WERI-Rb-1 (cell line): ENCODE measurements around the gene CLEC4C.

ENCODE experiments used
- DNase-seq: peaks from one replicate; pipeline ENCODE4 v3.0.0-alpha.2; 2020
- H3K27ac ChIP-seq: fragments of 250-450 bp; sonication (Bioruptor Pico); 2 replicates; pipeline ENCODE4 v1.5.1; 2020; ENCODE audit warnings: mild to moderate bottlenecking, moderate library complexity
- H3K27me3 ChIP-seq: fragments of 250-450 bp; sonication (Bioruptor Pico); 2 replicates; pipeline ENCODE4 v1.5.1; 2021; ENCODE audit warnings: mild to moderate bottlenecking, low read depth, moderate library complexity; ENCODE audit not compliant: insufficient read depth, severe bottlenecking
- H3K36me3 ChIP-seq: fragments of 250-450 bp; sonication (Bioruptor Pico); 2 replicates; pipeline ENCODE4 v1.5.1; 2020; ENCODE audit warnings: mild to moderate bottlenecking, moderate library complexity
- H3K4me3 ChIP-seq: 2 replicates; pipeline ENCODE4 v1.5.1; 2011; ENCODE audit warnings: low read depth, mild to moderate bottlenecking, control low read depth, low read length
- H3K9me3 ChIP-seq: fragments of 250-450 bp; sonication (Bioruptor Pico); 2 replicates; pipeline ENCODE4 v1.5.1; 2021; ENCODE audit warnings: mild to moderate bottlenecking, moderate library complexity; ENCODE audit not compliant: severe bottlenecking
- CTCF ChIP-seq: IDR thresholded peaks from 2 replicates; pipeline ENCODE4 v1.5.1; 2011; ENCODE audit warnings: low read depth, mild to moderate bottlenecking, control low read depth, inconsistent platforms, low read length

CLEC4C gene

GRCh38 chr12:7694556-7695236 lies 52.5 kb downstream of the CLEC4C start:
- no peak overlapping the region for H3K27ac ChIP-seq
- no peak for TF ChIP-seq CTCF
- DNase-seq = no peak
- no peak overlapping the region for H3K4me3 ChIP-seq
- H3K36me3 ChIP-seq = no peaks in the 10 kb centered on the region
- H3K9me3 ChIP-seq = no peaks in the 10 kb centered on the region
- H3K27me3 ChIP-seq = no peaks in the 10 kb centered on the region

- H3K9me3 ChIP-seq = no peaks in the 10 kb centered on the region
- H3K27me3 ChIP-seq = no peaks in the 10 kb centered on the region
- no peak overlapping the region for H3K27ac ChIP-seq
- no peak for TF ChIP-seq CTCF
- no peaks in the 10 kb centered on the region for H3K36me3 ChIP-seq
- DNase-seq = no peak
- no peak overlapping the region for H3K4me3 ChIP-seq
Measured at GRCh38 chr12:7693793-7694192, 53.4 kb downstream of the CLEC4C start.

- H3K27ac ChIP-seq = no peak overlapping the region
- H3K36me3 ChIP-seq = no peaks in the 10 kb centered on the region
- DNase-seq = no peak
- no peaks in the 10 kb centered on the region for H3K27me3 ChIP-seq
- no peak for TF ChIP-seq CTCF
- H3K9me3 ChIP-seq = no peaks in the 10 kb centered on the region
- H3K4me3 ChIP-seq = no peak overlapping the region
Measured at GRCh38 chr12:7681535-7681934, 65.6 kb downstream of the CLEC4C start.
